Measurements from ENCODE around the gene GRK5.

- TF ChIP-seq CTCF (IDR thresholded peaks at IDR 0.05; ENCODE audit: low read depth, low read length, poor library complexity, severe bottlenecking): no peak
- no peak for TF ChIP-seq EZH2phosphoT487 (IDR thresholded peaks at IDR 0.05; ENCODE audit: borderline replicate concordance, low read length)
These were observed 245.9 kb downstream of the GRK5 start for GRCh38 chr10:119453313-119453712.
